Endometrial microvascular endothelial cells (primary cell): Measurements from ENCODE around the gene LAX1. TPM values are rescaled to one million over a fixed set of nuclear protein-coding genes. Genes with fewer than 3 reads are reported as not detected.

ENCODE experiments used
- in situ Hi-C: cut with HindIII; loops from 2 replicates; pipeline ENCODE4 v1.10.0; 2017; ENCODE audit warnings: low sequenced_read_pairs, low pct_unique_long_range_greater_than_20kb; ENCODE audit errors: inconsistent ontology term
- total RNA-seq: library from RNA; depleted of rRNA; stranded (reverse); fragments of >200 nt; gene quantifications from one replicate; pipeline ENCODE4 v1.2.3, GENCODE V29; 2015; ENCODE audit errors: inconsistent ontology term

The LAX1 gene
- total RNA-seq, 1 donor from 2014 or later: 0.19 TPM

DNA sequence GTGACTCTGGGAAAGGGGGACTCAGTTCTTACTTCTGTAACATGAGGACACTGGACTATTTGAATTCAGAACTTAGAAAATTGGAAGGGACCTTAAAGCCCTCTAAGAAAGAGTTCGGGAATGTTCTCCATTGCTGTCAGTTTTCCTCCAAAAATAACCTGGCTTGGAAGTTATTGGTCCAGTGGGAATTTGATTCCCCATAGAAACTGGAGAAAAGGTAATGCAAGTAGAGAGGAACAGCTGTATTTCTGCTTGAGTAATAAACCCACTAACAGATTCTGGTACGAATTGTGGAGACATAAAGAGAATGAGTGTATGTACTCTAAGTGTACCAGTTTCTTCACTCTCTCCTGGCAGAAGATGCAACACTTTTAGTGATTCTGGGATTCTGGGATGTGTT lies 32.2 kb downstream of the LAX1 start:
- in situ Hi-C loops: loop anchor here (10.0 kb wide), 1 partner anchor 52 kb away; no protein-coding TSS in a partner anchor

DNA sequence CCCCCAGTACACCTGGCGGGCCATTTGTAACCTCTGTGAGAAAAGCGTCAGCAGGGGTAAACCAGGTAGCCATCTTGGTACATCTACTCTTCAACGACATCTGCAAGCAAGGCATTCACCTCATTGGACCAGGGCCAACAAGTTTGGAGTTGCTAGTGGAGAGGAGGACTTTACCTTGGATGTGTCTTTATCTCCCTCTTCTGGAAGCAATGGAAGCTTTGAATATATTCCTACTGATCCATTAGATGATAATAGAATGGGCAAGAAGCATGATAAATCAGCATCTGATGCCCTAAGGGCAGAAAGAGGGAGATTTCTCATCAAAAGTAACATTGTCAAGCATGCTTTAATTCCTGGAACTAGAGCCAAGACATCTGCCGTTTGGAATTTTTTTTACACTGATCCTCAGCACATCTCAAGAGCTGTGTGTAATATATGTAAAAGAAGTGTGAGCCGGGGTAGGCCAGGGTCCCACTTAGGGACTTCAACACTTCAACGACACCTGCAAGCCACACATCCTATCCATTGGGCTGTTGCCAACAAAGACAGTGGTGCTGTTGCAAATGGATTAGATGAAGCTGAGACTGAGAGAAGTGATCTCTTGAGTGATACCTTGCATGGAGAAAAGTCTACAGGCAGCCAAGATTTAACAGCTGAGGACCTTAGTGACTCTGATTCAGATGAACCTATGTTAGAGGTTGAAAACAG lies 33.1 kb downstream of the LAX1 start:
- in situ Hi-C loops: loop anchor here (10.0 kb wide), 1 partner anchor 53 kb away; no protein-coding TSS in a partner anchor

DNA sequence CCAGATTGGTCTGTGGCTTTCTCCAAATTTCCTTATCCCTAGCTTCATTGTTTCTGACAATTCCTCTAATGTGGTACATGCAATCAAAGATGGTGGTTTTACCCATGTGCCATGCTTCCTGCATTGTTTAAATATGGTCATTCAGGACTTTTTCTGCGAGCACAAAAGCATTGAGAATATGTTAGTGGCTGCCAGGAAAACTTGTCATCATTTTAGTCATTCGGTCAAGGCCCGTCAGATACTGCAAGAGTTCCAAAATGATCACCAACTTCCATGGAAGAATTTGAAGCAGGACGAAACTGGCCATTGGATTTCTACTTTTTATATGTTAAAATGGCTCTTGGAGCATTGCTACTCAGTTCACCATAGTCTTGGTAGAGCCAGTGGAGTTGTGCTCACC lies 34.2 kb downstream of the LAX1 start:
- in situ Hi-C loops: loop anchor here (10.0 kb wide), 1 partner anchor 54 kb away; no protein-coding TSS in a partner anchor

DNA sequence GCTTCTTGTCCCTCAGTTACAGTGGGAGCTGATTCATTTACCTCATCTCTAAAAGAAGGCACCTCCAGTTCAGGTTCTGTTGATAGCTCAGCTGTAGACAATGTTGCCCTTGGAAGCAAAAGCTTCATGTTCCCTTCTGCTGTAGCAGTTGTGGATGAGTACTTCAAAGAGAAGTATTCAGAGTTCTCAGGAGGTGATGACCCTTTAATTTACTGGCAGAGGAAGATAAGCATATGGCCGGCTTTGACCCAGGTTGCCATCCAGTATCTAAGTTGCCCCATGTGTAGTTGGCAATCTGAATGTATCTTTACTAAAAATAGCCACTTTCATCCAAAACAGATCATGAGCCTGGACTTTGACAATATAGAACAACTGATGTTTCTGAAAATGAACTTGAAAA lies 35.0 kb downstream of the LAX1 start:
- in situ Hi-C loops: loop anchor here (10.0 kb wide), 1 partner anchor 55 kb away; no protein-coding TSS in a partner anchor

DNA sequence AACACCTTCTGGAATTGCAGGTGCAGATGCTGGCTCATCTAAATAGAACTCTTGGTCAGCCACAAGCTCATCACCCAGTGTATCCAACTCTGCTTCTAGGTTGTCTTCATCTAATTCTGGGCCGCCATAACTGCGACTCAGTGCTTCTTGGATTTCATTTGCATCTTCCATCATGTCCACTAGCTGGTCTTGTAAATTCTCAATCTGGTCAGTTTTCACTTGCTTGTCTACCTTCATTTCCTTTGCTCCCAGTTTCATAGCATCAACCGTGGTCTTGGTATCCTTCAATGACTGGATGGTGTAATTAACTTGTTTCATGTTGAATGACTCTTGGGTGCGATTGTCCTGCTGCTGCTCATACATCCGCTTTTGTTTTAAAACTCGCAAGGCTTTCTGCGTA lies 40.7 kb downstream of the LAX1 start:
- in situ Hi-C loops: no loop called here

DNA sequence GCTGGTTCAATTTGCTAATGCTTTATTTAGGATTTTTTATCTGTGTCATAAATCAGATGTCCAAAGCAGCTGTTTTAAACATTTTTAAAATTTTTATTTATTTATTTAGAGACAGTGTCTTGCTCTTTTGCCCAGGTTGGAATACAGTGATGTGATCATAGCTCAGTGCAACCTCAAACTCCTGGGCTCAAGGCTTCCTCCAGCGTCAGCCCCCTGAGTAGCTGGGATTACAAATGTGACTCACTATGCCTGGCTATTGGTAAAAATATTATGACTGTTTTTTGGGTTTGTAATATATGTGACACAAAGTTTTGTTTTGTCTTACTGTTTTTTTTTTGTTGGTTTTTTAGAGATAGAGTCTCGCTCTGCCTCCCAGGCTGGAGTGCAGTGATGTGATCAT lies 42.2 kb downstream of the LAX1 start:
- in situ Hi-C loops: no loop called here

DNA sequence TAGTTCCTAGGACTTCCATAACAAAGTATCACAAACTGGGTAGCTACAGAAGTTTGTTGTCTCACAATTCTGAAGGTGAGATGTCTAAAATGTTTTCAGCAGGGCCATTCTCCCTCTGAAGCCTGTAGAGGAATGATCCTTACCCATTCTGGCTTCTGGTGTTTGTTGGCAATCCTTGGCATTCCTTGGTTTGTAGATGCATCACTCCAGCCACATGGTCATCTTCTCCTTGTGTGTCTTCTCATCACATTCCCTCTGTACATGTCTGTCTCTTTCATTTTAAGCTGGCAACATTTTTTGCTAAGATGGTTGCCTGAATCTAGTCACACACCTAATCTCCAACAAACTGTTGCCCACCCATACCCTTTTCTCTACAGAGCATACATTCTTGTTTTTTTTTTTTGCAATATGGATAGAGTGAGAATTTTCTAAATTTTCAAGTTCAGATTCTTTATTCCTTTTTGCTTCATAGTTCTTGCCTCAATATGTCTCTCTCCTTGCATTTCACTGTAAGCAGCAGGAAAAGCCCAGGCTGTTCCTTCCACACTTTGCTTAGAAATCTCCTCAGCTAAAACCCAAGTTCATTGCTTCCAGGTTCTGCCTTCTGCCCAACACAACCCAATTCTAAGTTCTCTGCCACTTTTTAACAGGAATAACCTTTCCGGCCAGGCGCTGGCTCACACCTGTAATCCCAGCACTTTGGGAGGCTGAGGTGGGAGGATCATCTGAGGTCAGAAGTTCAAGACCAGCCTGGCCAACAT lies 48.8 kb downstream of the LAX1 start:
- in situ Hi-C loops: no loop called here

DNA sequence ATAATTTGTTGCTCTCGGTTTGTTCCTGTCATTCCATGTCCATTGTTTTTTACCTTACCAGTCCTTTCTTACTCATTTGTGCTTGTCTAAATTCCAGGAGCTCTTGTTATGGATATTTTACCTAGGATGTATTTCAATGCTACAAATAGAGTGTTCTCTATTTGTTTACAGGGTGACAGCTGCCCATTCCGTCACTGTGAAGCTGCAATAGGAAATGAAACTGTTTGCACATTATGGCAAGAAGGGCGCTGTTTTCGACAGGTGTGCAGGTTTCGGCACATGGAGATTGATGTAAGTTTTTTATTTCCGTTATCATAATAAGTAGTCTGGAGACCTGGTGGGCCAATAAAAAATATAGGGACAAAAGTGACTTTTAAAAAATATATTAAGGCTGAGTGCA lies 53.4 kb downstream of the LAX1 start:
- in situ Hi-C loops: no loop called here

DNA sequence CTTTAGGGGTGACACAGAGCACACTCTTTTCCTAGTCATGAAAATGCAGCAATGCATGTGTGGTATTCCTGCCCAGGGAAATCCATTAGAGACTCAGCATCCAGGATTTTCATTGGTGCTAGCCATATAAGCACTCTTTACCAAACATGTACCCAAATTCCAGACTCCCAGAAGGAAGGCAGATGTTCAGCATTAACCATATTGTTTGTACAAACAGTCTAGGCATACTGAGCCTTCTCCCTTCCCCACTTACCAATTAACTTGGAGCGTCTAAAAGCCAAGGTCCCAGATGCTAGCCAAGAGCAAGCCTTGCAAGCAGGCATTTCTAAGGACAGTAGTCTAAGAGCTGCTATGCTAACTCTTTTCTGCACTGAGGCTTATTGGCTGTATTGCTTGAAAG lies 58.3 kb downstream of the LAX1 start:
- in situ Hi-C loops: no loop called here

Other genes with a start within 250 kb of the LAX1 start
- 67.6 TPM for gene ATP2B4, start 138.4 kb upstream of the LAX1 start, total RNA-seq
- gene ZBED6, start 30.4 kb downstream of the LAX1 start, total RNA-seq: 12.5 TPM
- gene ZC3H11A, start 30.4 kb downstream of the LAX1 start, total RNA-seq: 64.8 TPM
- 109 TPM for gene SNRPE, start 96.4 kb downstream of the LAX1 start, total RNA-seq